GM13976 (cell line): ENCODE measurements around the gene PCP4.

Experiments used
- DNase-seq: peaks from one replicate; pipeline ENCODE4 v3.0.0; 2012; ENCODE audit warnings: low spot score
- in situ Hi-C: fragments of 300-500 bp; cut with MboI; formaldehyde crosslinking; loops from one replicate; pipeline ENCODE4 v1.12.0; 2022; ENCODE audit warnings: low sequenced_read_pairs, mixed read lengths, inconsistent platforms; ENCODE audit not compliant: unreplicated experiment
- TF ChIP-seq, protein P1 (sequence below): IDR thresholded peaks from 2 replicates; pipeline ENCODE4 v1.5.1; 2012; ENCODE audit warnings: borderline replicate concordance, mild to moderate bottlenecking; ENCODE audit not compliant: insufficient read depth; ENCODE audit errors: extremely low read depth, missing control alignments, control extremely low read depth

PCP4 gene

DNA sequence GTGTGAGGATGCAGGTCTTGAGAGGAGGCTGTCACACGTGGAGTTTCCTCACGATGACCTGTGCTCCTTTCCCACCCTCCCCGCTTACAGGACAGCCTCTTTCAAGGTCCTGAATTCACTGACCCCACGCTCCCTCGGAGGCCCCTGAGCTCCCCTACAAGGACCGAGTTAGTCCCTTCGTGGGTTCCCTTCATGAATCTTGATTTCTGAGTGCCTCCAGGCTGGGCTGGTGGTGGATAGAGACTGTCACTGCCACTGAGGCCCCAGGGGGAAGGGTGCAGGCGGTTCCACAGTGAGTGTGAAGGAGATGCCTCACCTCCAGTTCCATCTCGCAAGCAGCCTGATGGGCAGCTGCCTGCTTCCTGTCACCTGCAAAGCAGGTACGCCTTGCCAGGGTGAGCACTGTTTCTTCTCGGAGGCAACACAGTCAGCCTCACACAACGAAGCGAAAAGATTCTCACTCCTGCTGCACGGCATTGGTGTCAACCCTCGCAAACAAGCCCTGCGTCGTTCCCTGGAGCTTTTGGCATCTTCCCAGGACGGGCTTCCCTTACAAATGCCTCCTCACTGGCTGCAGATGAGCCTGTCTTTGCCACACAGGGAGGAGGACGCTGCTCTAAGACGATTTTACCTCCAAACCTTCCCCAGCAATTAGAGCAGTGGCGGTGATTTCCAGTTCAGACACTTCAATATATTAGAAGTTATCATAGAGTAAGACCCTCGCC is 26.7 kb upstream of the PCP4 start:
- DNase-seq, result no peak
- in situ Hi-C loops, result no loop called here
- TF ChIP-seq, protein P1, sequence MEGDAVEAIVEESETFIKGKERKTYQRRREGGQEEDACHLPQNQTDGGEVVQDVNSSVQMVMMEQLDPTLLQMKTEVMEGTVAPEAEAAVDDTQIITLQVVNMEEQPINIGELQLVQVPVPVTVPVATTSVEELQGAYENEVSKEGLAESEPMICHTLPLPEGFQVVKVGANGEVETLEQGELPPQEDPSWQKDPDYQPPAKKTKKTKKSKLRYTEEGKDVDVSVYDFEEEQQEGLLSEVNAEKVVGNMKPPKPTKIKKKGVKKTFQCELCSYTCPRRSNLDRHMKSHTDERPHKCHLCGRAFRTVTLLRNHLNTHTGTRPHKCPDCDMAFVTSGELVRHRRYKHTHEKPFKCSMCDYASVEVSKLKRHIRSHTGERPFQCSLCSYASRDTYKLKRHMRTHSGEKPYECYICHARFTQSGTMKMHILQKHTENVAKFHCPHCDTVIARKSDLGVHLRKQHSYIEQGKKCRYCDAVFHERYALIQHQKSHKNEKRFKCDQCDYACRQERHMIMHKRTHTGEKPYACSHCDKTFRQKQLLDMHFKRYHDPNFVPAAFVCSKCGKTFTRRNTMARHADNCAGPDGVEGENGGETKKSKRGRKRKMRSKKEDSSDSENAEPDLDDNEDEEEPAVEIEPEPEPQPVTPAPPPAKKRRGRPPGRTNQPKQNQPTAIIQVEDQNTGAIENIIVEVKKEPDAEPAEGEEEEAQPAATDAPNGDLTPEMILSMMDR, result no peak

DNA sequence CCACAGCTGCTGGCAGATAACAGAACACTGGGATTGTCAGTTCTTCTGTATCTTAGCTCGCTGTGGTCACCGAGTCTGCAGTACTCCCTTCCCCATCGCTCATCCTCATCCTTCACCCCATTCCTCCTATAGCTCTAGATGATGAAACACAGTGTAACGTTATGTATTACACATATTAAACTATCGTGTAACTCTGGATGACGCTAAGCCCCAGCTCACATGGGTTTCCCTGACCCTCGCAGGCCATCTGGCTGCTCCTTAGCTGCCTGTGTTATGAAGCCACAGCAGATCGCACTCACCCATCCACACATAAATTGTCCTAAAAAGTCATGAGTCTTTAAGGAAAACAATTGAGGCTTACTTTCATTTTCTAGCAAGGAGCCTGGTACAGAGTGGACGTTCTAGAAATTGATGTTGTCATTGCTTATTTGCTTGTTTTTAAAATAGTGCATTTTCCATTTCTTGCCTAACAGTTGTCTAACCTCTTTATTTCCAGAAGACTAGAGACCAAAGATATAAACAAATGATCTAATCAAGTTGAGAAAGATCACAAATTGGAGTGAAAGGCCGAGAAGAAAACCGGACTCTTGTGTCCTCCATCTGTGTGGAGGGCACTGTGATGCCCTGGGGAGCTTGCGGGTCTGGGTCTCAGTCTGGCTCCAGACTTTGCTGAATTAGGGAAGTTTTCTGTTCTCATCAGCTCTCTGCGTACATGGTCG is 24.3 kb upstream of the PCP4 start:
- TF ChIP-seq, protein P1, result no peak
- DNase-seq, result no peak
- in situ Hi-C loops, result no loop called here

DNA sequence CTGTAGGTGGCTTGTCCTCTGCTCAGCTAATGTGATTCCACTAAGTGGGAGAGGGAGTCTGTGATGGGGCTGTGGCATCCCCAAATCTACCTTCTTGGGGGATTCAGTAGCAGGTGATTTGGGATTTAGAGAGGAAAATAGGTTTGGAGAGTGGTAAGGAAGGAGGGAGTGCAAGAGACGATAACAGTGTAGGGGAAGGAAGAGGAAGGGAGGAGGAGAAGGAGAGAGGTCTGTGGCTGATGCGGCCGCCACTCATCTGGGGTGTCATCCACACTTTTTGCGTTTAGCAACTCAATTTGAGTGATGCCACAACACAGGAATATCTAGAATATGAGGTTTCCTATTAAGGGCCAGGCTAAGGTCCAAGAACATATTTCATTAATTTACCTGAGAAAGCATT is 23.8 kb upstream of the PCP4 start:
- TF ChIP-seq, protein P1, result no peak
- in situ Hi-C loops, result no loop called here
- no peak for DNase-seq

DNA sequence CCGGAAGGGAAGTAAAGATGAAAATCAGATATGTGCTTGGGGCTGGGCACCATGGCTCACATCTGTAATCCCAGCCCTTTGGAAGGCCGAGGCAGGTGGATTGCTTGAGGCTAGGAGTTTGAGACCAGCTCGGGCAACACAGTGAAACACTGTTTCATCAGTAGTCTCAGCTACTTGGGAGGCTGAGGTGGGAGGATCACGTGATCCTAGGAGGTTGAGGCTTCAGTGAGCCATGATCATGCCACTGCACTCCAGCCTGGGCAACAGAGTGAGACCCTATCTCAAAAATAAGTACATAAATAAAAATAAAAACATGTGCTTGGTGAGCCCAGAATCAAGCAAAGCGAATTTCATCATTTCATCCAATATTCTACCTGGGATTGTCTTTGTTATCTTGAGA is 23.3 kb upstream of the PCP4 start:
- in situ Hi-C loops, result no loop called here
- TF ChIP-seq, protein P1, result no peak
- no peak for DNase-seq

DNA sequence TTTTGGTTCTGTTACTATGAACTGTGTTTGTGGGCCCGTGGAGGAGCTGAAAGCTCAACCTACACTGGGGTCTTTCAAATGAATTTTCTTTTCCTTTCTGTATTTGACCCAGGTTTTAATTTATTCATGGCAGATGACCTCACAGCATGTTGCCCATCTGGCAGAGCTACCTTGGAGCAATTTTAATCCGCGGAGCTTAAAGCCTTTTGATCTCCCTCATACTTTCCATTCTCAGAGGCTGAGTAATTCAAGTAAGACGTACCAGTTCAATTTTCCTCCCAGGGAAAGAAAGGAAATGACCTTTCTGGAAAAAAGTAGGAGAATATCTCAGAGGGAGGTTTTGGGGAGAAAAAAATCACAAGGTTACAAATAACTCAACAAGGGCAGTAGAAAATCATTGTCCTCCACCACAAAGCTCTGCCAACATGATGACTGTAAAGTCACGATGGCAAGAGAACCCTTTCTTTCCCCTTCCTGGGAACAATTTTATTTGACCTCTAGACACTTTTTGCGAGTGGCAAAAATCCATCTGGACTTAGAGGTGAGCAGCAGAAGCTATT is 21.6 kb upstream of the PCP4 start:
- TF ChIP-seq, protein P1, result no peak
- in situ Hi-C loops, result no loop called here
- no peak for DNase-seq

DNA sequence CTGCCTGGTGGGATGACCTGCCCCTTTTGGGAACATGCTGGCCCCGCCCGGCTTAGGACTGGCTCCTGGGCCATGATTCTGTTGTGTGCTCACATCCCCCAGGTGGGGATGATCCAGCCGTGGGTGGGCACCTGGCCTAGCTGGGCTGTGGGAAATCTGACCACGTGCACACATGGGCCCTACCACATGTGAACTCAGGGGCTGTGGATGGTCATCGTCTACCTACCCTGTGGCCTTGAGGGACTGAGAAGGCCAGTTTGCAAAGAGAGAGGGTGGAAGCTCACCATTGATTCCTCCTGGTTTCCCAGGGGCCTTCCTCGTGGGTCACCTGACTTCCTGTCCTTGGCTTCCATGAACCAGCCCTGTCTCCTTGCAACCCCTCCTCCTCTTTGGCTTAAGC is 19.4 kb upstream of the PCP4 start:
- no peak for DNase-seq
- in situ Hi-C loops, result no loop called here
- TF ChIP-seq, protein P1, result no peak
